22Rv1 (cell line): ENCODE measurements around the gene ARHGAP6.

Source experiments
- H3K27ac ChIP-seq: fragments of 450-650 bp; 2 replicates; pipeline ENCODE4 v1.5.1; 2017
- ZFX ChIP-seq: fragments of 450-650 bp; IDR thresholded peaks from 2 replicates; pipeline ENCODE4 v1.6.1; 2017; ENCODE audit warnings: antibody characterized with exemption, borderline replicate concordance
- TF ChIP-seq, protein P1 (sequence below): fragments of 450-650 bp; IDR thresholded peaks from 2 replicates; pipeline ENCODE4 v1.5.1; 2017; ENCODE audit warnings: mild to moderate bottlenecking

Gene ARHGAP6

GRCh38 chrX:11480626-11481025 lies 185.1 kb downstream of the ARHGAP6 start:
- H3K27ac ChIP-seq: no peak overlapping the region
- TF ChIP-seq ZFX: no peak

GRCh38 chrX:11478911-11479310 lies 186.8 kb downstream of the ARHGAP6 start:
- peak overlapping the region; percentile 72 for H3K27ac ChIP-seq
- no peak for TF ChIP-seq ZFX
- TF ChIP-seq, protein P1, sequence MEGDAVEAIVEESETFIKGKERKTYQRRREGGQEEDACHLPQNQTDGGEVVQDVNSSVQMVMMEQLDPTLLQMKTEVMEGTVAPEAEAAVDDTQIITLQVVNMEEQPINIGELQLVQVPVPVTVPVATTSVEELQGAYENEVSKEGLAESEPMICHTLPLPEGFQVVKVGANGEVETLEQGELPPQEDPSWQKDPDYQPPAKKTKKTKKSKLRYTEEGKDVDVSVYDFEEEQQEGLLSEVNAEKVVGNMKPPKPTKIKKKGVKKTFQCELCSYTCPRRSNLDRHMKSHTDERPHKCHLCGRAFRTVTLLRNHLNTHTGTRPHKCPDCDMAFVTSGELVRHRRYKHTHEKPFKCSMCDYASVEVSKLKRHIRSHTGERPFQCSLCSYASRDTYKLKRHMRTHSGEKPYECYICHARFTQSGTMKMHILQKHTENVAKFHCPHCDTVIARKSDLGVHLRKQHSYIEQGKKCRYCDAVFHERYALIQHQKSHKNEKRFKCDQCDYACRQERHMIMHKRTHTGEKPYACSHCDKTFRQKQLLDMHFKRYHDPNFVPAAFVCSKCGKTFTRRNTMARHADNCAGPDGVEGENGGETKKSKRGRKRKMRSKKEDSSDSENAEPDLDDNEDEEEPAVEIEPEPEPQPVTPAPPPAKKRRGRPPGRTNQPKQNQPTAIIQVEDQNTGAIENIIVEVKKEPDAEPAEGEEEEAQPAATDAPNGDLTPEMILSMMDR: no peak

- H3K27ac ChIP-seq: peak overlapping the region; percentile 72
- TF ChIP-seq, protein P1: no peak
- no peak for TF ChIP-seq ZFX
Measured at GRCh38 chrX:11478026-11478425, 187.7 kb downstream of the ARHGAP6 start.

DNA sequence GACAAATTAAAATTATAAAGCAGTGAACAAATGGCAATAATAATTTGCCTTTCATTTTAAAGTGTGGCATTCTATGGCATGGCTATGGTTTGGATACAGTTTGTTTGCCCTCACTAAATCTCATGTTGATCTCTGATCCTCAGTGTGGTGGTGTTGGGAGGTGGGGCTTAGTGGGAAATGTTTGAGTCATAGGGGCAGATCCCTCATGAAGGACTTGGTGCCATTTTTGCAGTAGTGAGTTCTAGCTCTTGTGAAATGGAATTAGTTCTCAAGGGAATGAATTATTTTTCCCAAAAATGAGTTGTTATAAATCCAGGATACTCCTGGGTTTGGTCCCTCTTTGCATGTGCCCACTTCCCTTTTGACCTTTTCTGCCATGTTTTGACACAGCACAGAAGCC lies 191.1 kb downstream of the ARHGAP6 start:
- no peak overlapping the region for H3K27ac ChIP-seq
- TF ChIP-seq ZFX: no peak
- TF ChIP-seq, protein P1: no peak

GRCh38 chrX:11474021-11474420 lies 191.7 kb downstream of the ARHGAP6 start:
- no peak overlapping the region for H3K27ac ChIP-seq
- no peak for TF ChIP-seq ZFX
- TF ChIP-seq, protein P1: no peak

DNA sequence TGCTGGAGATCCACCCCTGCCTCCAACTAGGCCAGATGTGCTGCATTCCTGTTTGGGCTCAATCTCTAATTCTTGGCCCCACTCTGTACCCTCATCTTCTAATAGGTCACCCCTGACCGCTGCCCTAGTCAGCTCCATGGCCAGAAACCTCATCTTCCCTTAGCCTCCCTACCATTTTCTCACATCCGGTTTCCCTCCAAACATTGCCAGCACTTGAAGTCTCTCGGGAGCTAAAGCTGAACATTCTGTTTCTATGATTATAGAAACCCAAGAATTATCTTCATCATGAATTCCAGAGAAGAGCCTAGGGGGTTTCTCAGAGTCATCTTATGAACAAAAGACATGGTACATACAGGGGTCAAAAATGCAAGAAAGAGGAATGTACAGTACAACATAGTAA lies 192.8 kb downstream of the ARHGAP6 start:
- TF ChIP-seq, protein P1: no peak
- no peak for TF ChIP-seq ZFX
- no peak overlapping the region for H3K27ac ChIP-seq

- TF ChIP-seq ZFX: no peak
- TF ChIP-seq, protein P1: no peak
Measured at GRCh38 chrX:11472381-11472780, 193.3 kb downstream of the ARHGAP6 start.

More at GRCh38 chrX:11472381-11472780, 193.3 kb downstream of the ARHGAP6 start:
- no peak overlapping the region for H3K27ac ChIP-seq
